Fibroblast of skin of right quadriceps (primary cell): ENCODE results near the gene KCNK13.
"Not testable (repeated sequence)": the region's sequence is repeated elsewhere in the genome, so short reads cannot be mapped to it uniquely, and the experiment has no call there.

Source experiments
- DNase-seq: peaks from one replicate; pipeline ENCODE4 v3.0.0-alpha.2; 2013

KCNK13 gene

DNA sequence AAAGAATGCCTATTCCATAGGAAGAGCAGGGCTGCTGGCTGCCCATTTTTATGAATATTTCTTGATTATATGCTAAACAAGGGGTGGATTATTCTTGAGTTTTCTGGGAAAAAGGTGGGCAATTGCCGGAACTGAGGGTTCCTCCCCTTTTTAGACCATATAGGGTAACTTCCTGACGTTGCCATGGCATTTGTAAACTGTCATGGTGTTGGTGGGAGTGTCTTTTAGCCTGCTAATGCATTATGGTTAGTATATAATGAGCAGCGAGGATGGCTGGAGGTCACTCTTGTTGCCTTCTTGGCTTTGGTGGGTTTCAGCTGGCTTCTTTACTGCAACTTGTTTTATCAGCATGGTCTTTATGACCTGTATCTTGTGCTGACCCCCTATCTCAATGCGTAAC is 138.8 kb downstream of the KCNK13 start:
- DNase-seq = not testable (repeated sequence)

DNA sequence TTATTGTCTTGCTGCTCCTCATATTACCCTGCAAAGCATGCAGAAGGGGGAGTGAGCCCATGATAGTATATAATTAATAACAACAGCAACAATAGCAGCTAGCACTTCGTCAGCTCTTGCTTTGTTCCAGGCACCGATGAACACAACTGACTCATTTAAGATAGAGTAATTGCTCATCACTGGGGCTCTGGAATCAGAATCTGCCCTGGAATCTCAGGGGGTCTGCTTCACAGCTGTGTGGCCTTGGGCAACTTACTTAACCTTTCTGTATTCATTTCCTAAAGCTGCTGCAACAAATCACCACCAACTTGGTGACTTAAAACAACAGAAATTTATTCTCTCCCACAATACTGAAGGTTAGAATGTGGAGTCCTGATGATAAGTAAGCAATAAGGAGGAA is 139.6 kb downstream of the KCNK13 start:
- no peak for DNase-seq

GRCh38 chr14:90204516-90204915 is 142.7 kb downstream of the KCNK13 start:
- DNase-seq = no peak

DNA sequence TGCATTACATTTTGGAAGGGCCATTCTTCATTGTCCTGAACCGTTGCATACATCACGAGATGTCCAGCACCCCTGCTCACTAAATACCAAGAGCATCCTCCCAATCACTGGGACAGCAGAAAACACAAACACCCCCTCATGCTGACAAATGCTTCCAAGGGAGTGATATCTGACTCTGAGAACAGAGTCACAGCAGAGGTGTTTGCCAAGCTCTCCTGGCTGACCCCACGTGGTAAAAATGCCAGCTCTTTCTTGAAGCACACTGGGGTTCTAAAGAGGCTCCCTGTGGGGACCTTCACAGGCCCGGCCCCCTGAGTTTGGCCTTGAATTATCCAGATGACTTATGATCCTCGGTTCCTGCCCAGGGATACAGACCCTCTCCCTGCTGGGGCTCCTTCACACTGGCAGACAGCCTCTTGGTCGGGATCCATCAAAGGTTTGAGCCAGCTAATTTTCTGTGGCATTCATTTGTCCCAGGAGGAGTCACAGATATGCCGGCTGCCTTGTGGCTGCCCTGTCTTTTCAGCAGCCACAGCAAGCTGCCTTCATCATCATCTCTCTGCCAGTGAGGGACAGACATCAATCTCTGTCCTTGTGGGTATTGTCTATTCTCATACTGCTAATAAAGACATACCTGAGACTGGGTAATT is 151.4 kb downstream of the KCNK13 start:
- no peak for DNase-seq

- DNase-seq = no peak
These were observed 166.7 kb downstream of the KCNK13 start for GRCh38 chr14:90228478-90228877.

DNA sequence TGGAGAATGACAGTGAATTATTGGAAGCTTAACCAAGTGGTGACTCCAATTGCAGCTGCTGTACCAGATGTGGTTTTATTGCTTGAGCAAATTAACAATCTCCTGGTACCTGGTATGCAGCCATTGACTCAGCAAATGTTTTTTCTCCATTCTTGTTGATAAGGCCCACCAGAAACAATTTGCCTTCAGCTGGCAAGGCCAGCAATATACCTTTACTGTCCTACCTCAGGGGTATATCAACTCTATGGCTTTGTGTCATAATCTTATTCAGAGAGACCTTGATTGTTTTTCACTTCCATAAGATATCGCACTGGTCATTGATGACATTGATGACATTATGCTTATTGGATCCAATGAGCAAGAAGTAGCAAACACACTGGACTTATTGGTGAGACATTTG is 168.1 kb downstream of the KCNK13 start:
- not testable (repeated sequence) for DNase-seq
